CD4-positive, alpha-beta T cell treated with Interleukin-15 for 1 hour (primary cell): Measurements from ENCODE around the gene DCN.

Source experiments
- DNase-seq: peaks from one replicate; pipeline ENCODE4 v3.0.0-alpha.2; 2020

The DCN gene

DNA sequence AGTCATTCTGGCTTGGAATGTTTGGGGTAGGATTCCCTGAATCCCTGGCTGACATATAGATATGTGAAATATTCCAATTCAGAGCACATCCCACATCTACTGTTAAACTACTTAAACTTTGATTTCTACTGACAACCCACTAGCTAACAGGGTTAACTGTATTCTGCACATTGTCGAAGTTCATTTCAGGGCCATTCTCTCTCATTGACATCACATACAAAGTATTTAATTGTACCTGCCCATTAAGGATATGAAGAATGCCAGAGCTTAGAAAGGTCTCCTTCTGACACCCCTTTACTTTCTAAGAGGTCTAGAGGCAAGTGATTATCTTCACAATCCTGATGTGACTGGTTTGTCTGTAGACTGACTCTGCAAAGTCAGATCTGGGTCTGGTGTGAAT, 2.8 kb upstream of the DCN start:
- no peak for DNase-seq

DNA sequence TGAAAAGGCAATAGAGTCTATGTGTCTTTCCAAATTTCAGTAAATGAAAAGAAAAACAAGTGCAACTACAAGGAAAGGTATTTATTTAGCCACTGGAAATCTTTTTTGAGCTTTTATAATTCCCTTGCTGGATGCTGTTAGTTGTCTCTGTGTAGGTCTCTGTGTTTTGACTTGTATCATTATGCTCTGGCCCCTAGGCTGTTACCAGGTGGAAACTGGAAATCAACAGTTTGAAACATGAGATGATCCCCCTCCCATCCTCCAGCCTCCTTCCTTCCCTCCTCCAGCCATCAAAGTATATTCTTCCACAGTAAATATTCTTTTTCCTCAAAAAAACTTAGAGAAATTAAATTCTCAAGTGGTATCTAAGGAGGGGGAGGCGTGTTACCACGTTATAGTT, 934 bp upstream of the DCN start:
- no peak for DNase-seq

DNA sequence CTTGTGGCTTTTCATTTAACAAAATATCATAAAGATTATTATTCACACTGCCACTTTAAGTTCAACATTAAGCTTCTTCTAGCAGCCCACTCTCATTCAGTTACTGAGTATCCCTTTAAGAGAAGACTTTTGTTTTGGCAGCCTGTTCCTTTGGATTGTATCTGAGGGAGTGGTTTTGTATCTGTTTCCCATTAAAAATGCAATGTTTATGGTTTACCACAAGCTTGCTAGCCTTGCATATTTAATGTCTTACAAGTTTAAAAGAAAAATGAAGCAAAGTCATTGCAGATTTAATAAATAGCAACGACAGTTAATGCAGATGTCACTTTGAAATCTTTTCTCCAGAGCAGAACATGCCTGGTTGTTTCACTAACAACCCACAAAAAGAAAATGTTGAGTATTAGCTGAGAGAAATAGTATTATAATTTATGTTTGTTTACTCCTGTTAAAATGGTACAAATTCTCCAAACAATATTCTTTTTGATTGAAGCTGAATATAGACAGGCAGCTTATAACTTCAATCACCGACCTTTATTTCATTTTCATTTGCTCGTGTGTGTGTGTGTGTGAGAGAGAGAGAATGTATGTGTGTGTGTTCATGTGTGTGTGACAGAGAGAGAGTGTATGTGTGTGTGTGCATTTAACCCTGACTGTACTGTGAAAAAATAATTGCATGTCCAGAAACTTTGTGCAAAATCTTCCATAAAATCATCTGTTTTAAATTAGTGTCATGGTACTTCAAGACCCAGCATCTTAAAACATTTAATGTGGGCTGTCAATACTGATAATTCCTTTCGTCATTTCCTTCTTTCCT, 1.8 kb downstream of the DCN start:
- no peak for DNase-seq

DNA sequence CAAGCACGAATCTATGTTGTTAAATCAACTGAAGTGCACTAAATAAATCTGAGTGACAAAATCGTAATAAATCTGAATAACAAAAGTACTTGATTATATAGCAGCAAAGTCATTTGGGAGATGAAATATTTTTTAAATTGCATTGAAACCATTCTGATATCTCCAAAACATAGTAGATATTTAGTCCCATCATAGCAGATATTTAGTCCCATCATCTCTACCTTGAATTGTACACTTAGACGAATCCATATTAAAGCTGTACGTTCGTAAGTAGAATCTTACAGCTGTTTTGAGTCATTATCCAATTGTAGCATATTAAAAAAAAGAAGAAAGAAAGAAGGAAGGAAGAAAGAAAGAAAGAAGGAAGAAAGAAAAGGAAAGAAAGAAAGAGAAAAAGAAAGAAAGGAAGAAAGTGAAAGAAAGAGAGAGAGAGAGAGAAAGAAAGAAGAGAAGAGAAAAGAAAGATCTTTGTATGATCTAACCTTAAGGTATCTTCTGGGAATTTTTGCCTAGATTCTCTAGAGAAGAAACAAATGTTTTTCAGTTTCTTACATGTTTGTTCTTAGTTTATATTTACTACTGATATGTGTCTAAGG, 2.6 kb downstream of the DCN start:
- DNase-seq = no peak

DNA sequence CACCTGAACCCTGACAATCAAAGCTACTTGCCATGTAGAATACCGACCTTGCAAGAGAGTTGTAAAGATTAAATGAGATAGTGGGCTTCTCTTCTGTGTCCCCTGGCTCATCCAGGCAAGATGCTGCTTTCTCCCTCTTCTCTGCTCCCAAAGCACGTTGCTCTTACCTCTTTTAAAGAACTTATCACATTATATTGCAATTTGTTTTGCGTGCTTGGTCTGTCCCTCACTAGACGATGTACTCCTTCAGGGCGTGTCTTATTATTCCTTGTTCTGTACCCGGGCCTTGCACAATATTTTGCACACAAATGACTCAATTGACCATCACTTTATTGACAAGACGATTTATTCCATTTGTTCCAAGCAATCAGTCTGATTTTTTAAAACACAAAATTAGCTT, 3.3 kb downstream of the DCN start:
- no peak for DNase-seq

DNA sequence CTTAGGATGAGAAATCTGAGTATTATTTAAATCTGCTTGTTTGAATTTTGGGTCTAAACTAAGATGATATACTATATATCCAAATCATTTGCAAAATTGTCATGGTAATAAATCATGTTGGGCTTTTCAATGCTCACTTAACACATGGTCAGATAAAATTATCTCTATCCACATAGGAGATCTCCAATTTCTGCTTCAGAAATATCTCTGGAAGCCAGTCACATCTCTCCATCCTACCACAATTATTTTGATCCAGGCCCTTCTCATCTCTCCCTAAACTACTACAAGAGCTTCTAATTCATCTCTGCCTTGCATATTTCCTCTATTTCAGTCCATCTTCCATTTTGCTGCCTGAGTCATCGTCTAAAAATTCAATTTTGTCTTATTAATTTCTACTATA, 3.8 kb downstream of the DCN start:
- DNase-seq = no peak

DNA sequence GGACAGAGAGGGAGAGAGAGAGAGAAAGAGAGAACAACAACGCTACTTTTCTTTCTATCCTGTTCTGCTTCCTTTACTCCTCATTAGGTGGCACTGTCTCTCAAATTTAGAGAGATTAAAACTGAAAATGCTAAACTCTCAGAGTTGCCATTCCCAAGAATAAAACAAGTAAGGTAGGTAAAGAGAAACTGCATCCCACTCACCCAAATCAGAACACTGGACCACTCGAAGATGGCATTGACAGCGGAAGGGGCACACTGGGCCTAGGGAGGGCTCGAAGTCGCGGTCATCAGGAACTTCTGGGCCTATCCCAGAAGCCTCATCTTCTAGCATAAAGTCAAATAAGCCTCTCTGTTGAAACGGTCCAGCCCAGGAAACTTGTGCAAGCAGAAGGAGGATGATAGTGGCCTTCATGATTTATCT, 4.5 kb downstream of the DCN start:
- no peak for DNase-seq

DNA sequence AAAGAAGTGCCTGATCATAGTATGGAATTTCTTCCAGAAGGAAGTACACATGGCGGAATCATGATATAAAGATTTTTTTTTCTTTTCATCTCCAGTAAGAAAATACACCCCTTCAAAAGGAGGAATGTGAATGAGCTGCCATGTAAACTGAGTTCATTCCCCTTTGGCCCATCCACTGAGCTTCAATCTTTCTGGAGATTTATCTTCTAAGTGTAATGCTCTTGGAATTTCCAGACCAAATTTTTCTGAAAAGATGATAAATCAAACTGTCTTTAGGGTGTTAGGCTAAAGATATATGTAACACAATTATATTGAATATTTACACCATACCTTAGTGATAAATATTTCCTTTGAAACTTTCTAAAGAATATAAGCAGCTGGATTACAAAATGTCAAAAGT, 5.2 kb downstream of the DCN start:
- no peak for DNase-seq

DNA sequence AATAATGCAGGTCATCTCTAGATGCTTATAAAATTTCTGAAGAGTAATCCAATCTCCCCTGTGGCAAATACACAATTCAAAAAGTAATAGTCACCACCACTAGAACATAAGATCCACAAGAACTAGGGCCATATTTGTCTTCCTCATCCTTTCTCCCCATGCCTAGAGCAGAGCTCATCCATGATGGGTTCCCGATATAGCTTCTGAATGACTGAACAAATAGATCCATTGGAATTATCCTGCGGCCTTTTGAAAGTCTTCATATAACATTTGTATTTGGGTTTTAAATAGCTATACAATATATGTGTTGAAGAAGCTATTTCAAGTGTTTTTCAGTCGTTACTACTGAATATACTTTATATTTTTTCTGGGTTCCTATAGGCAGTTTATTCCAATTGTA, 5.7 kb downstream of the DCN start:
- no peak for DNase-seq

DNA sequence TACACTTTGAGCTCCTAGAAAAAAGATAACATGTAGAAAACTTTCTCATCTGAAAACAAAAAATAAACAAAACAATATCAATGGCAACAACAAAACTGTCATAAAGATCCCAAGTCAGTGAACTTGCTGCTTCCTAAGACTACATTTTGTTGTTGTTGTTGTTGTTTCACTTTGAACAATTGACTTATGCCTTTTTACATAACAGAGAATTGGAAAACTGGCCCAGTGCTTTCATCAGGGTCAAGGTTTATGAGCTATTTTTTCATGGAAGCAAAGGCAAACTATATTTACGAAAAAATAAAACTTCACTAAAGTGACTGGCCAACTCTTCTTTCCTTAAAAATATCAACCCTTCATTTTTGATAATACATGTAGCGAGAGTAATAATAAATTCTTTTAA, 6.3 kb downstream of the DCN start:
- DNase-seq = no peak

DNA sequence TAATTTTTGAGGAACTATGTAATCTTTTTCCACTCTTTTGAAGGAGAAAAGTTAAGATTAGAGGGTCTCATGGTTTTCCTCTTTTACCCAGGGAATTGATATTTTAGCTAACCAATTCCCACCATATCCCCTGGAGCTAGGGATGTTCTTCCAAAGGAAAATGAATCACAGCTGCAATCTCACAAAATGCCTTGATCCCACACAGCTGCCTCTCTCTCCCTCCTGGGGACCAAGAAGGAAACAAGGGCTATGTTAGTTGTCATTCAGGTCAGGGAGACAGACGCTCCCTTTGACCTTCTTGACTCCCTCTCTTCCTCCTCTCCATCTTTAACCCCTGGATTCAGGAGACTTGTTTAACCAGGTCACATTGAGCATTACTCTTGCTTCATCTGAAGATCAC, 9.5 kb downstream of the DCN start:
- DNase-seq = no peak

DNA sequence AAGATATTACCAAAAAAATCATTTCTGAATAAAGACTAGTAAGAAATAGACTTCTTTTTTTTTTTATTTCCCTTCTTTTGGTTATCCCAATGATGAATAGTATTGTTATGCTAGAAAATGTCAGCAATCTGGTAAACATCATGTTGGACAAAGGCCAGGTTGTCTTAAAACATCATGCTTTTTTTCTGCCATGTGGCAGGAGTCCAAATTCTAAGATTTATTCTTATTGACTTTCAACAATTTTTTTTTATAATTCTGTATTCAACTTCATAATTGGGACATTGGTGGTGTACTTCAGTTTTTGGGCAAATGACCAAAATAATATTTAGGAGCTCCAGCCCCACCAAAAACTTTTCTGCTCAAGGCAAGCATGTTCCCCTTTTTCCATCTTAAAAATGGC, 10.5 kb downstream of the DCN start:
- DNase-seq = no peak

DNA sequence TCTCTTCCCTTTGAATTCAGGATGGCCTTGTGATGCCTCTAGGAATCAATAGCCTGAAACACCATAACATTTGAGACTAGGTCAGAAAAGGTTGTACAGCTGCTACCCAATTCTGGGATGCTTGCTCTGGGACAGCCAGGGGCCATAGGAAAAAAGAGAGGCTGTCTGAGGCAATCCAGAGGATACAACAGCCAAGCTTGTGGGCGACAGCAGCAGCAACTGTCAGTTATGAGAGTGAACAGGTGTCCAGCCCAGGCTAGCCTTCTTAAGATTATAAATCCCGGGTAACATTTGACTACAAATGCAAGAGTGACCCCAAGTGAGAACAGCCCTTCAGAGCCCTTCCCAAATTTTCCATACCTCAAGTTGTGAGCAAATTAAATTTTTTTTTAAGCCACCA, 11.1 kb downstream of the DCN start:
- DNase-seq = no peak

DNA sequence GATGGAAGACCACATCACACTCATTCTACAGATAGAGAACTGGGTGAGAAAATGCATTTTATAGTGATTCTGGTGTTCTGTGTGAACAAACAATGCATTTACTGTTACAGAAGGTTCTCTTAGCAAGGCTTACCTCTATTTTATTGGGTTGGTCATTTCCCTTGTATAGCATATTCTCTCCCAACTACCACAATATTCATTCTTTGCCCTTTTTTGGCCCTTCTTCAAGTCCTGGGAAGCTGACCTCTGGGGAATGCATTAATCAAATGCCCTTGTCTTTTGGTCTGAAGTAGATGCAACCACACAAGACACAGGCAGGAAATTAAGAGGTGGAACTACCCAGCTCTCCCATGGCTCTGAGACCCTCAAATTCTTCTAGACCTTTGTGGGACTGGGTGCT, 19.5 kb downstream of the DCN start:
- DNase-seq = no peak

DNA sequence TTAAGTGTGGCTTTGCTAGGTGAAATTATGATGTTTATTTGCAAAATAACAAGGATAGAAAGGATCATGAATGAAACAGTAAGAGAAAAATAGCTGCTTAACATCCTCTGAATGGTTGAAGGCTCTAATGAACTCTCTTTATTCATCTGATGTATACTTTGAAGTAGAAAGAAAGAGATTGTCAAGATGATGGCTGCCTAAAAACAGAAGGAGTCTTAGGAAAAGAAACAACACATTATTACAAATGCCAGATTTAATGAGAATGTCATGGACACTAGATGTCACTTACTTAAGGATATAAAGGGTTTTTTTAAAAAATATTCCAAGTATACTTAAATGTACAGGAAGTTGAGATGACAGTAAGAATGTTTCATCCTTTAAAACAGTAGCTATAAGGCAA, 21.6 kb downstream of the DCN start:
- DNase-seq = no peak

DNA sequence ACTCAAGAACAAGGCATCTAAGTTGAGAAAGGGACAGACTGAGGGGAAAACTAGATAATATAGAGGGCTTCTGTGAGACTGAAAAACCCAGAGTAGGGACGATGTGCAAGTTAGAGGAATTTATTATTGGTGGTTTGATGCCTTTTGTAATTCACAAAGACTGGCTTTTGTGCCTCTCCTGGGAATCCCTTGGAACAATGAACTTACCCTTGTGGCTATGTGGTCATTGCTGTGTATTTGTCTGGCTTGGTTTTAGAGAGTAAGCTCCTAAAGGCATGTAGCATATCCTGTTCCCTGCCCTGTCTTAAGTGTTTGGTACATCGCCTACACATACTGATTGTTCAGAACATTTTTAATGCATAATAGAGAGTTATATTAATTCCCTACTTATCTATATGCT, 26.6 kb downstream of the DCN start:
- DNase-seq = no peak

DNA sequence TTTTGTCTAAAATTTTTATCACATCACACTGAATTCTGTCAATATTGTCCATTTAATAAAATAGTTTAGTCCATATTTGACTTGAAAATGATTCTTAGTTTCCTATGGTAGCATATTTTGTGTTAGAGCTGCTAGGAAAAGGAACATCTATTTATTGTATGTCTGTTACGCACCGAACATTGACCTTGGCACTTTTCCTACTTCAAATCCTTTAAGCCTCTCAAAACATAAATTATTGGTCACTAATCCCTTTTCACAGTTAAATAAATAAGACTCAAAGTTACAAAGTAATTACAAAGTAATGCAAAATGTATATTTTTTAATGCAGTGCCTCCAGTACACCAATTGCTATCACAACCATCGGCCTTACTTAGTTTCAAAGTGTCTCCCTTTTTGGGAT, 28.5 kb downstream of the DCN start:
- no peak for DNase-seq

DNA sequence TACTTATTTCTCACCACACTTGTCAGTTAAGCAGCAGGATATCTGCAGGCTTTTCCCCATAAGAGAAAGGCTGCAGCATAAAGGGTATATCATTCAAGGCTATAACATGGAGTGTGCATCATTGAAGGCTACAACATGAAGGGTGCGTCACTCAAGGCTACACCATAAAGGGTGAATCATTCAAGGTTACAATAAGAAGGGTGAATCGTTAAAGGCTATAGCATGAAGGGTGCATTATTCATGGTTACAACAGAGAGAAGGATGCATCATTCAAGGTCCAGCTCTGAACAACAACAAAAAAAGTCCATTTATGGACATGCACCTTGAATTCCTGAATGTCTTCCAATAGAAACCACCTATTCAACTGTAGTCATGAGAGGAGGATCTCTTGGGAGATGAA, 38.6 kb downstream of the DCN start:
- no peak for DNase-seq

DNA sequence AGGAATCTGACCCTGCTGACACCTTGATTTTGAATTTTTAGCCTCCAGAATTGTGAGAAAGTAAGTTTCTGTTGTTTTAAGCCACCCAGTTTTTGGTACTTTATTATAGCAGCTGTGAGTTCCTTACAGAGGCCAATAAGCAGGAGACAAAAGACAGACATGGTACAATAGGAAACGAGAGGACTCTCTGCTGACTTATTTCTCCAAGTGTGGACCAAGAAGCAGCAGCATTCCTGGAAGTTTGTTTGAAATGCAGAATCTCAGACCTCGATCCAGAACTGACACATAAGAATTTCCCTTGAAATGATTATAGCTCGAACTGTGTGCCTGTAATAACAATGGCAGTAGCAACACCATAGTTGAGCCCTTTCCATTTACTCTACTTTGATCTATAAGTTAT, 39.4 kb downstream of the DCN start:
- DNase-seq = no peak

DNA sequence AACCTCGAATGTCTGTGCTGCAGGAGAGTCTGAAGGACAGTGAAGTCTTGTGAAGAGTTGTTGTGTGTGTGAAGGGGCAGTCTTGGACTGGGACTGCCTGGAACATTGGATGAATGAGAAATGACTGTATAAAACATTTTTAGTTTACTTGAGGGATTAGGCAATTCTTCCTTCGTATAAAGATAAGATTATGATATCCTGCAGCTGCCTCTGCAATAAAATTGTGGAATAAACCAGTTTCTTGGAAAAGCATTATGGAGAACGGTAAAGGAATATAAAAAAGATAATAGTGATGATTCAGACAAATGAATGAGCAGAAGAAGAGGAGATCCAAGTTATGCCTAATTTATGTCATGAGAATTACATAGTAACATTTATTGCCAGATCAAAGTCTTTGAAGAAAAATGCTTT, 40.4 kb downstream of the DCN start:
- DNase-seq = no peak

DNA sequence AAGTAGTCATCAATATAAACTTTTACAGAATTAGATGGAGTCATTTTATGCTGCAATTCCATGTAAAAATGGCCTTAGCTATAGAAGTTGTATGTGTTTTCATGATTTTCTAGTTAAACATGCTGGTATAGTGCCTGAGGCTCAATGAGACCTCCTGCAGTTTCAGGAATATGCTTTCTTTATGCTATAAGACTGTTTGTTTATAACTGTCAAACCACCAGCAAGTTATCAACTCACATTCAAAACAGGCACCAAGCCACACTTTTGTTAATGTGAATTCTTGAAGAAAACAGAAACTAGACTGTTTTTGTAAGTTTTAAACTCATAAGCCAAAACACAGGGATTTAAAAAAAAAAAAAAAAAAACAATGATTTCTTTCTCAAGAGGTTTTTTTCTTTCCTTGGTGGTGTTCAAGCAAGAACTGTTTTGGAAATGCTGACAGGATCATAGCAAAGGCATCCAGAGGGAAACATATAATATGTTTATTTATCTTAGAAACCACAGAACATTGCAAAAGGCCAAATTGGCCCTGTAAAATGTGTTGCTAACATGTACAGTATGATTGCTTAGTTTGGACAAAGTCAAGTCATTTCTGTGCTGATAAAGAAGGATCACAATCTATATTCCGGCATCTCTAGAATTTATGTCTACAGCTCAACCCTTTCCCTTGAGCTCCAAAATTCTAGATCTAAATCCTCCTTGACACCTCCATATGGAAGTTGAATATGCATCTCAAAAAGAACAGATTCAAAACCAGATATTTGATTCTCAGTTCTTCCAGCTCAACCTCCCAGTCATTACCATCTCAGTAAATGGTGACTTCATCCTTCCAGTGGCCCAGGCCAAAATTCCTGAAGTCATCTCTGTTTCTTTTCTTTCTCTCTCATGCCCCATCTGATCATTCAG, 42.3 kb downstream of the DCN start:
- no peak for DNase-seq

DNA sequence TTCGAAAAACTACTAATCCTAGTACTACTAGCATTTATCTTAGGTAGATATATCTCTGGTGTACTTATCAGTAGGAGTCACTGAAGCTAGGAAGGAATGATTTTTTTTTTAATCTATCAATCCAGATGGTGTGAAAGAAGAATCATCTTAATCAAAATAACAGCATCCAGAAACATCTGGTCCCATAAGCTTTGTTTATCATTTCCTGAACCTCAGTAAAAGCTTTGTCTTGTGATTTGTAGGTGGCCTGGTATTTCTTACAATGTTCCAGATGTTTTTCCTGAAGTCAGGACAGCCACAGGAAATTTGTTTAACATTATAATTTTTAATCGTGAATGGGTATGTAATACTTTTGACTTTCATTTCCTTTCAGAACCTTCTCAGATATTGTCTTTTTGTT, 43.3 kb downstream of the DCN start:
- no peak for DNase-seq

DNA sequence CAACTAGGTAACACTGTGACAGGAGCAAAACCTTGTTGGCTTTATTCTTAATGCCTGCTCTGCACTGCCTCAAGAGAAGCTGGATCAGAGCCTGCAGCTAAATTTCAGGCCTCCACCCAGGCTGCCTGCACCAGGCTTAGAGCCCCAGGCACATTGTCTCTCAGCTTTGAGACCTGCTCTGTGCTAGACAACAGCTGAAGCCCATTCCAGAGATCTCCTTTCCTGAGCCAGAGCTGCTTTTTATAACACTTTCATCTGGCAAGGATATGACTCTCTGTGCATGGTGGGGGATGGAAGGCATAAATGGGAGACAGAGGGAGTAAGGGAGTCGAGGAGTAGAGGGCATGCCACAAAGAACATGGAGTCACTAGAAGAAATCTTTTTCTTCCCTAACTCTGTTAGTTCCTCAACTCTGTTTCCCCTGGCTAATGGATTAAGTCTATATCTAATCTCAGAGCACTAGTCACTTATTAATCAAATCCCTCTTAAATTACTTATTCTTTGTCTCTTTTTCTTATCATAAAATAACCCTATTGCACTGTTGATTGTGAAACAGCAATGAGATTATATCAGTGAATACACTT, 44.2 kb downstream of the DCN start:
- DNase-seq = no peak

DNA sequence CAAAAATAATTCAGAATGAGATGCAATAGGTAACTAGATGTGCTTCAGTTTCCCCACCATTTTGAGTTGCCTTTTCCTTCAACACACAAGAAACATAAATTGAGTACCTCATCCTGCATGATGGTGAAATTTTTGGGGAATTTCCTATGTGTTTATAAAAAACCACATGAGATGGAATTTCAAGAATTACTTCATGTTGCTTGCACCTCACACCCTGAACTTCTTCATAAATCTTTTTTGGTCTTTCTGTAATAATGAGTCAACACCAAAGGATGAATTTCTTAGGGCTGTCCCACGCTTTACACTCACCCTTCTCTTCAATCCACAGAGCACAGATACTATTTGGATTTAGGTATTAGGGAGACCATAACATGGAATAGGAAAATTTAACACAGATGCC, 48.7 kb downstream of the DCN start:
- no peak for DNase-seq
